DOHH2 (cell line): ENCODE measurements around the gene DPP4.

Experiments
- H3F3A ChIP-seq: fragments of 200-600 bp; sonication (generic), shearing (Covaris generic); 2 replicates; pipeline ENCODE4 v1.6.0; 2016; ENCODE audit warnings: antibody characterized with exemption, mild to moderate bottlenecking; ENCODE audit not compliant: control insufficient read depth, insufficient read depth
- H3K27ac ChIP-seq: fragments of 200-600 bp; sonication (generic); 2 replicates; pipeline ENCODE4 v1.5.1; 2014; ENCODE audit warnings: low read depth, mild to moderate bottlenecking, low read length, moderate library complexity
- H3K27me3 ChIP-seq: fragments of 200-600 bp; sonication (generic); 2 replicates; pipeline ENCODE4 v1.6.1; 2014; ENCODE audit warnings: mild to moderate bottlenecking, low read length, mixed read lengths; ENCODE audit not compliant: control insufficient read depth
- H3K36me3 ChIP-seq: fragments of 200-600 bp; sonication (generic); 2 replicates; pipeline ENCODE4 v1.6.1; 2014; ENCODE audit warnings: mild to moderate bottlenecking, low read length, moderate library complexity, mixed read lengths; ENCODE audit not compliant: control insufficient read depth
- H3K4me1 ChIP-seq: fragments of 200-600 bp; sonication (generic); 2 replicates; pipeline ENCODE4 v1.6.1; 2014; ENCODE audit warnings: mild to moderate bottlenecking, low read length, mixed read lengths; ENCODE audit not compliant: control insufficient read depth
- H3K4me2 ChIP-seq: fragments of 200-600 bp; sonication (generic); 2 replicates; pipeline ENCODE4 v1.6.0; 2014; ENCODE audit warnings: mild to moderate bottlenecking, low read length, moderate library complexity
- H3K4me3 ChIP-seq: fragments of 200-600 bp; sonication (generic); 2 replicates; pipeline ENCODE4 v1.5.1; 2014; ENCODE audit warnings: mild to moderate bottlenecking, low read length, mixed read lengths
- H3K79me2 ChIP-seq: fragments of 200-600 bp; sonication (generic); 2 replicates; pipeline ENCODE4 v1.6.1; 2014; ENCODE audit warnings: mild to moderate bottlenecking, low read length, mixed read lengths; ENCODE audit not compliant: control insufficient read depth
- H3K9me2 ChIP-seq: fragments of 200-600 bp; sonication (generic); replicated peaks from 2 replicates; pipeline ENCODE4 v1.6.1; 2014; ENCODE audit warnings: mild to moderate bottlenecking, low read length, mixed read lengths; ENCODE audit not compliant: control insufficient read depth
- H3K9me3 ChIP-seq: fragments of 200-600 bp; sonication (generic); 2 replicates; pipeline ENCODE4 v1.6.1; 2014; ENCODE audit warnings: antibody characterized with exemption, low read length, mixed read lengths; ENCODE audit not compliant: control insufficient read depth, insufficient read depth
- H4K20me1 ChIP-seq: fragments of 200-600 bp; sonication (generic); 2 replicates; pipeline ENCODE4 v1.6.0; 2014; ENCODE audit warnings: low read depth, mild to moderate bottlenecking, antibody characterized with exemption, low read length, moderate library complexity; ENCODE audit not compliant: control insufficient read depth, insufficient read depth
- EZH2phosphoT487 ChIP-seq: fragments of 200-600 bp; sonication (generic); IDR thresholded peaks from 2 replicates; pipeline ENCODE4 v1.6.1; 2017; ENCODE audit warnings: borderline replicate concordance, mild to moderate bottlenecking, antibody characterized with exemption, low read length, moderate library complexity, mixed read lengths
- TF ChIP-seq, protein P1 (sequence below): fragments of 200-600 bp; sonication (generic); IDR thresholded peaks from one replicate; pipeline ENCODE4 v1.5.1; 2014; ENCODE audit warnings: antibody characterized with exemption, mild to moderate bottlenecking, low read depth, low read length; ENCODE audit not compliant: poor library complexity, severe bottlenecking

The DPP4 gene

DNA sequence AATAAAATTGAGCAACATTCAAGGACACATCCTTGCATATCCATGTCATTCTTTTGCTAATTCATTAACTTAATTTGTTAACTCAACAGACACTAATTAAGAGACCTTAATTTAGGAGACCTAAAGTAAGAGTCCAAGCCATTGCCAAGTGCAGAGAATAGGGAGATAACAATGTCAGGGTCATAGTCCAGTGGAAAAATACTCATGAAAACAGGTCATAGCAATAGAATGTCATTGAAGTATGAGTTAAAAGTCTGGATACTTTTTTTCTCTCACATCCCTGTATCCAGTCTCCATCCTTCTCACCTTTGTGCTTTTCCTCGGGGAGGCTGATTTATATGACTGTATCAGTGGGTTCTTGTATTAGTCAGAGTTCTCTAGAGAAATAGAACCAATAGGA is 26.6 kb upstream of the DPP4 start:
- H3K79me2 ChIP-seq, result no peaks in the 10 kb centered on the region
- no peaks in the 10 kb centered on the region for H3K9me2 ChIP-seq
- 0 out of 2 replicates have a peak, but pooled peaks cover 6% of the 10 kb centered on the region for H3K27me3 ChIP-seq
- no peaks in the 10 kb centered on the region for H3K4me1 ChIP-seq
- H3K27ac ChIP-seq, result no peak overlapping the region
- no peaks in the 10 kb centered on the region for H3K36me3 ChIP-seq
- TF ChIP-seq, protein P1, sequence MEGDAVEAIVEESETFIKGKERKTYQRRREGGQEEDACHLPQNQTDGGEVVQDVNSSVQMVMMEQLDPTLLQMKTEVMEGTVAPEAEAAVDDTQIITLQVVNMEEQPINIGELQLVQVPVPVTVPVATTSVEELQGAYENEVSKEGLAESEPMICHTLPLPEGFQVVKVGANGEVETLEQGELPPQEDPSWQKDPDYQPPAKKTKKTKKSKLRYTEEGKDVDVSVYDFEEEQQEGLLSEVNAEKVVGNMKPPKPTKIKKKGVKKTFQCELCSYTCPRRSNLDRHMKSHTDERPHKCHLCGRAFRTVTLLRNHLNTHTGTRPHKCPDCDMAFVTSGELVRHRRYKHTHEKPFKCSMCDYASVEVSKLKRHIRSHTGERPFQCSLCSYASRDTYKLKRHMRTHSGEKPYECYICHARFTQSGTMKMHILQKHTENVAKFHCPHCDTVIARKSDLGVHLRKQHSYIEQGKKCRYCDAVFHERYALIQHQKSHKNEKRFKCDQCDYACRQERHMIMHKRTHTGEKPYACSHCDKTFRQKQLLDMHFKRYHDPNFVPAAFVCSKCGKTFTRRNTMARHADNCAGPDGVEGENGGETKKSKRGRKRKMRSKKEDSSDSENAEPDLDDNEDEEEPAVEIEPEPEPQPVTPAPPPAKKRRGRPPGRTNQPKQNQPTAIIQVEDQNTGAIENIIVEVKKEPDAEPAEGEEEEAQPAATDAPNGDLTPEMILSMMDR, result no peak
- no peak for TF ChIP-seq EZH2phosphoT487
- no peaks in the 10 kb centered on the region for H3K9me3 ChIP-seq
- H3F3A ChIP-seq, result no peaks in the 10 kb centered on the region
- H3K4me2 ChIP-seq, result no peak overlapping the region
- H4K20me1 ChIP-seq, result no peaks in the 10 kb centered on the region
- no peak overlapping the region for H3K4me3 ChIP-seq

DNA sequence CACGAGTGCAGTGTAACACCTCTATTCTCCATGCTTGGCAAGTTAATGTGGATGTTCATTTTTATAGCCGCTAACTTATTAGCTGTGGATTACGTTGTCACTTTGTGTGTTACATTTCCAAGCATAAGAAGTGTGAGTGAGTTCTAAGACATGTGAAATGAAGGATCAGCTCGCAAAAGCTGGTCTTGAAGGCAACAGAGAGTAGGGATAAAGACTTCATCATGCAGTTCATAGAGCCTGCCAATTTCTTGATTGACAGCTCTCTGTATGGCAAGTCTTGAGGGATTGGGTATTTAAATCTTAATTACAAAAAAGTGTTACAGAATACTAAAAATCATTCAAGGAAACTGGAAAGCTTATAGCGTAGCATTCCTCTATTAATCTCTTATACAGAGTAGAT is 25.8 kb upstream of the DPP4 start:
- H3K27me3 ChIP-seq, result 0 out of 2 replicates have a peak, but pooled peaks cover 3% of the 10 kb centered on the region
- H3K79me2 ChIP-seq, result no peaks in the 10 kb centered on the region
- H3K4me1 ChIP-seq, result no peaks in the 10 kb centered on the region
- no peaks in the 10 kb centered on the region for H3K9me3 ChIP-seq
- no peak for TF ChIP-seq EZH2phosphoT487
- TF ChIP-seq, protein P1, result no peak
- H3K4me2 ChIP-seq, result no peak overlapping the region
- H3K27ac ChIP-seq, result no peak overlapping the region
- no peak overlapping the region for H3K4me3 ChIP-seq
- H3K36me3 ChIP-seq, result no peaks in the 10 kb centered on the region
- H3F3A ChIP-seq, result no peaks in the 10 kb centered on the region
- no peaks in the 10 kb centered on the region for H4K20me1 ChIP-seq
- H3K9me2 ChIP-seq, result no peaks in the 10 kb centered on the region

DNA sequence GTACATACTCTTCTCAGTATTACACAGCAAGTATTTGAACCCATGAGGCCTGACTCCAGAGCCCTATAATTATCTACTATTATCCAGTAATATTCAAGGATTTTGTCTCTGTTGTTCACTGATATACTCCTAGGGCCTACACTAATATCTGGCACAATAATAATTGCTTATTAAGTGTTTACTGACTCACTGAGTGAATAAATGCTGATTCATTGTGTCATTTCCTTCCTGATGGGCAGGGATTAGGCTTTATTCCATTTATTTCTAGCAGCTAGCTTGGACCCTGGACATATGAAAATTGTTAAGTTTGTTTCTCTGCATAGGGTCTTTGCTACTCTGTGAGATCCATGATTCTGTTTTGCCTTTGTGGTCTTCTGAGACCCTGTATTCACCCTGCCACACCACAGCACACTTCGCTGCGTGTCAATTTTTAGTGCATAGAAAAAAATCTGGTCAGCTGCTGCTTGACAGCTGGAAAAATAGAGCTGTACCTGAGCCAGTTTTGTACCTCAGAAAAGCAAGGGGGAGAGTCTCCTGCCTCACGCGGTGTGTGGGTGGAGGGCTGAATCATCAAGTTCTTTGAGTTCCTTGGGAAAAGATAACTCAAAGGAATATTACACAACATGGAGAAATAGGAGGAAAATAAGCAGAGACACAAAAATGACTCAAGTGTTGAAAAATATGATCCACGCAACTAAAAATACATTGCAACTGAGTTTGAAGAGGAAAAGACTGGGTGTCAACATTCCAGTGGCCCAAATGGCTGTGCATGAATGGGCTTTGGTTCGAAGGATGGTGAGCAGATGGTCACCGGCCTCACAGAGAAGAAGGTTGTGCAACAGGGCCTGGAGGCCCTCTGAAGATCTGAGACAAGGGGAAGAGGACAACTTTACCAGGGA is 18.9 kb upstream of the DPP4 start:
- Histone ChIP-seq H3K4me1 (no peaks in the 10 kb centered on the region), H3K4me2 (no peak overlapping the region), H3K4me3 (no peak overlapping the region)

More for the DNA sequence above, 18.9 kb upstream of the DPP4 start:
- Histone ChIP-seq H3K27me3 (no peaks in the 10 kb centered on the region), H3K79me2 (no peaks in the 10 kb centered on the region), H3K9me2 (no peaks in the 10 kb centered on the region), H3K9me3 (no peaks in the 10 kb centered on the region), H3F3A (no peaks in the 10 kb centered on the region), H4K20me1 (no peaks in the 10 kb centered on the region), H3K36me3 (no peaks in the 10 kb centered on the region), H3K27ac (no peak overlapping the region)
- TF ChIP-seq, protein P1, result no peak
- no peak for TF ChIP-seq EZH2phosphoT487
